EH (cell line): Measurements from ENCODE around the gene KRTAP10-10.
"Not testable (repeated sequence)": the region's sequence is repeated elsewhere in the genome, so short reads cannot be mapped to it uniquely, and the experiment has no call there.

Experiments used
- DNase-seq: peaks from one replicate; pipeline ENCODE4 v3.0.0-alpha.2; 2015; ENCODE audit warnings: low read depth

KRTAP10-10 gene

GRCh38 chr21:44603109-44603875, 33.9 kb upstream of the KRTAP10-10 start:
- DNase-seq = no peak

- no peak for DNase-seq
Observed at GRCh38 chr21:44603911-44604310, 33.2 kb upstream of the KRTAP10-10 start.

GRCh38 chr21:44606495-44606894, 30.7 kb upstream of the KRTAP10-10 start:
- no peak for DNase-seq

GRCh38 chr21:44609193-44609592, 28.0 kb upstream of the KRTAP10-10 start:
- DNase-seq = no peak

- not testable (repeated sequence) for DNase-seq
Observed at GRCh38 chr21:44610157-44610843, 26.9 kb upstream of the KRTAP10-10 start.

- no peak for DNase-seq
Observed at GRCh38 chr21:44611551-44611950, 25.6 kb upstream of the KRTAP10-10 start.

GRCh38 chr21:44612029-44612486, 25.1 kb upstream of the KRTAP10-10 start, which contains the start of gene KRTAP10-8:
Gene KRTAP10-8 (plus strand): TSS chr21:44612079. CDS start chr21:44612101, 22 bp downstream.
- no peak for DNase-seq

GRCh38 chr21:44612669-44613229, 24.4 kb upstream of the KRTAP10-10 start:
- DNase-seq = no peak

- no peak for DNase-seq
Observed at GRCh38 chr21:44613386-44614155, 23.6 kb upstream of the KRTAP10-10 start.

GRCh38 chr21:44614161-44614631, 23.0 kb upstream of the KRTAP10-10 start:
- no peak for DNase-seq

- DNase-seq = no peak
Observed at GRCh38 chr21:44614961-44615391, 22.2 kb upstream of the KRTAP10-10 start.

- no peak for DNase-seq
Observed at GRCh38 chr21:44615466-44615865, 21.7 kb upstream of the KRTAP10-10 start.

- DNase-seq = no peak
Observed at GRCh38 chr21:44615911-44616590, 21.1 kb upstream of the KRTAP10-10 start.

GRCh38 chr21:44616591-44616926, 20.6 kb upstream of the KRTAP10-10 start:
- DNase-seq = no peak

GRCh38 chr21:44617071-44617501, 20.1 kb upstream of the KRTAP10-10 start:
- no peak for DNase-seq

GRCh38 chr21:44618504-44618903, 18.7 kb upstream of the KRTAP10-10 start:
- no peak for DNase-seq

GRCh38 chr21:44618909-44619308, 18.2 kb upstream of the KRTAP10-10 start:
- DNase-seq = no peak

- no peak for DNase-seq
Observed at GRCh38 chr21:44619886-44620285, 17.3 kb upstream of the KRTAP10-10 start.

GRCh38 chr21:44623575-44623974, 13.6 kb upstream of the KRTAP10-10 start:
- no peak for DNase-seq

GRCh38 chr21:44625756-44626155, 11.4 kb upstream of the KRTAP10-10 start:
- DNase-seq = no peak

- DNase-seq = no peak
Observed at GRCh38 chr21:44626262-44626661, 10.9 kb upstream of the KRTAP10-10 start.
